Adipose tissue (tissue), 3 donors: ENCODE measurements around the gene GPSM1. TPM values are rescaled to one million over a fixed set of nuclear protein-coding genes. Genes with fewer than 3 reads are reported as not detected.

Source experiments
- H3K27ac ChIP-seq: one replicate; pipeline ENCODE4 v1.5.1; 2013; ENCODE audit warnings: low read depth, low read length
- WGBS, 3 donors: extraction: QIAGEN DNeasy Blood & Tissue Kit; methylation state at CpG; one replicate each; pipeline ENCODE4 v1.1.7; 2013; 5-methylcytosine and 5-hydroxymethylcytosine counted together
- polyA plus RNA-seq, 3 donors: library from polyadenylated mRNA; stranded (reverse); fragments of 200-250 nt; gene quantifications; one replicate each; pipeline ENCODE4 v1.2.3, GENCODE V29; 2013
- donor health status: healthy with polysubstance abuse.
- donor health status: Bipolar disorder and iron deficiency.
- donor health status: healthy.

Gene GPSM1
- polyA plus RNA-seq, 3 donors: 5.8 to 14.9 (median 11.0) TPM

DNA sequence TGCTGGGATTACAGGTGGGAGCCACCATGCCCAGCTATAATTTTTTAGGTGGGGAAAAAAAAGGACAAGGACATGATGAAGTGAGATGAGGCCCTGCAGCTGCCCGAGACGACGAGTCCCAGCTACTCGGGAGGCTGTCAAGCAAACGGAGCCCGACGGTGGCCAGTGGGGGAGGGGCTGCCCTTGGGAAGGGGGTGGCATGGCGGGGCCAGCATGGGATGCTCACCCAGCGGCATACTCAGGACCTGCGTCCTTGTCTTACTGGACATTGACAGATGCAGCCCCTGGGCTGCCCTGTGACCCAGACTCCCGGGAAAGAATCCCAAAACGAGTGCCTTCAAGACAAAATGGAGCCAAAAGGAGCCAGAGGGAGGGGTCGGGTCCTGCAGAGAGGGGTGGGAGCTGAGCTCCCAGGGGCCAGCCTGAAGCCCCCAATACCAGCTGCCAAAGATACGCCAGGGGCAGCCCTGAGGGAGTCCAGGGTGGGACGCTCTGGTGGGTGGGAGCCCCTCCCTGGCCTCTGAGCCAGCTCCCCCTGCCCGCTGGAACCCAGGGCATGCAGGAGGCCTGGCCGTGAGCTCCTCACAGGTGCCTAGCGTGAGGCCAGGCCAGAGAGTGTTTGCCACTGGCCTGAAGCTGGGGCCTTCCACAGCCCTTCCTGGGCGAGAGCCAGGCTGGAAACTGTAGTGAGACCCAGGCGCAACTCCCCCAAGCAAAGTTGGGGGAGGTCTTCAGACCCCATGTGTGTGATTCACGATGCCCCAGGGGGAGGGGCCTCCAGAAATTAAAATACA is 39.2 kb upstream of the GPSM1 start:
- no peak overlapping the region for H3K27ac ChIP-seq
- WGBS, 3 donors: 50 to 53% (median 51%) methylated on average over 17 to 21 of the region's 21 CpGs

DNA sequence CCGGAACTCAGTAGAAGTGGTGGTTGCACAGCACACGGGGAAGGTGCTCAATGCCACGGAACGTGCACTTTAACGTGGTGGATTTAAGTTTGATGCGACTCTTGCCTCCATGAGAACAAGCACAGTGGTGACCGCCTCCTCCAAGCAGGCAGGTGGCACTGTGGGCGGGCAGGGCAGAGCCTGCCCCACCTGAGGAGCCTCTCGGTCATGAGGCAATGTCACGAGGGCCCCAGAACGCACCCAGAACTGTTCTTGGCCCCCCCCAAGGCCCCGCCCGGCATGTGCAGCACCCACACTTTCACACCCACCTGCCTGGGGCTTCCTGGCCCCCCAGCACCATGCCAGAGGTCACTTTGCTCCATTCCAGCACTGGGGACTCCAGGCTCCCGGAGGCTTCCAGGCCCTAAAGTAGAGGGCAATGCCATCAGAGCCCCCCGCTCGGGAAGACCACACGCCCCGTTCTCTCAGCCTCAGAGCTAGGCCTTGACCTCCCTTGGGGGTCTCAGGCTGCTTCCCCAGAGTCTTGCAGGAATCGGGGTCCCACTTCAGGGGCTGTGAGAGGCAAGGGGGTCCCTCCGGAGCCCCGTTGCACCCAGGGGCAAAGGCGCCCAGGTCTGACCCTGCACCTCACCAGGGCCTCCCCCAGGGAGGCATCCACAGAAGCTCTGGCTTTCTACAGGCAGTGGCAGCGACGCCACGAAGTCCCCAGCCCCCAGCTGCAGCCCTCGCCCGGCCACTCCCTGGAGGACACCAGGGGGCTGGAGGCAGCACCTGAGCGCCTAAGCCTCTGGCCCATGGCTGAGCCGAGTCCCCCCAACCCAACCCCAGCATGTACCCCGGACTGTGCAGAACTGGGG is 37.5 kb upstream of the GPSM1 start:
- 88% methylated on average over 26 to 30 of the region's 30 CpGs for WGBS, 3 donors

DNA sequence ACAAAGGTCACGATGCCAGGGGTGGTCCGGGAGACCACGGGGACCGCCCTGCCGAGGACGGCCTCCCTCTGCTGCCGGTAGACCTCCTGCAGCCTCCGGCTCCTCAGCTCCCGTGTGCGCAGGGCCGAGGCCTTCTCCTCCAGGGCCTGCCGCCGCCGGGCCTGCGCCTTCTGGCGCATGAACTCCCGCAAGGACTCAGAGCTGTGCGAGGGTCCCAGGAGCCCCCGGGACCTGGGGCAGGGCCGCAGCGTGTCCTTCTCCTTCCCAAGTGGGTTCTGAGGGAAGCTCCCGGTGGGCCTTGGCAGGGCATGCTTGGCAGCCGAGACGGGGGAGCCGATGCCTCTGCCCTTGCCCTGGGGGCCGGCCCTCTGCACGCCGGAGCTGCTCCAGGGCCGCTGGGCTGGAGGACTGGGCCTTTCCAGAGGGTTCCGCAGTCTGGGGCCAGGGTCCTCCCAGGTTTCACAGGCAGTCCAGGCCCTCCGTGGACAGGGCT is 36.8 kb upstream of the GPSM1 start:
- WGBS, 3 donors: 83 to 93% (median 91%) methylated on average over 27 to 31 of the region's 31 CpGs
- H3K27ac ChIP-seq: no peak overlapping the region

More for the DNA sequence above, 37.5 kb upstream of the GPSM1 start:
- no peak overlapping the region for H3K27ac ChIP-seq

DNA sequence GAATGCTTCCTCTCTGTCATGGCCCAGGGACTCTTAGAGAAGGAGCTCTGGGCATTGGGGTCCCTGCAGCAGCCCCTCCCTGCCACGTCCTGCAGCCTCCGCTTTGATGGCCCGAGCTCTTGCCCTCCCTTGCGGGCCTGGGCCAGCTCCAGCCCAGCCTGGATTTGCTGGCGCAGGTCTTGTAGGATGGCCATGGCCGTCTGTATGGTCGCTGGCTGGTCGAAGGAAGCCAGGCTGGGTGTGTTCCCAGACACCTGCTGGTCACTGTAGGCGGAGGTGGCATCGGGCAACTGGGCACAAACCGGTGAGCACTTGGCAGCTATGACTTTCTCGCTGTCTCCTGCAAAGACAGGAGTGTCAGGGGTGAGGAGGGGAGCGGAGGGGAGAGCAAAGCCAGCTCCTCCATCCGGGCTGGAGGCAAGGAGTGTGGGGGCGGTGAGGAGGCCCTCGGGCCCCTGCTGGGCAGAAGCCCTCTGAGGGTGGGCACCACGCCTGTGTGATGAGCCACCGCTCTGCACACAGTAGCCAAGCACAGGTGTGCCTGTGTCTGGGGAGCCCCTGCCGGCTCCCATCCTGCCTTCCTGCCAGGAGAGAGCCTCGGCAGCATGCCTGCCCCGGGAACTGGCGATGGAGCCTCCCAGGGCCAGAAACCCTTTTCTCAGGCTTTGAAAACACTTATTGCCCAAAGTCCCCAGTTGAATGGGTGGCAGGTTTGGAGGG is 35.9 kb upstream of the GPSM1 start:
- no peak overlapping the region for H3K27ac ChIP-seq
- 79 to 83% (median 83%) methylated on average over 21 to 22 of the region's 22 CpGs for WGBS, 3 donors

DNA sequence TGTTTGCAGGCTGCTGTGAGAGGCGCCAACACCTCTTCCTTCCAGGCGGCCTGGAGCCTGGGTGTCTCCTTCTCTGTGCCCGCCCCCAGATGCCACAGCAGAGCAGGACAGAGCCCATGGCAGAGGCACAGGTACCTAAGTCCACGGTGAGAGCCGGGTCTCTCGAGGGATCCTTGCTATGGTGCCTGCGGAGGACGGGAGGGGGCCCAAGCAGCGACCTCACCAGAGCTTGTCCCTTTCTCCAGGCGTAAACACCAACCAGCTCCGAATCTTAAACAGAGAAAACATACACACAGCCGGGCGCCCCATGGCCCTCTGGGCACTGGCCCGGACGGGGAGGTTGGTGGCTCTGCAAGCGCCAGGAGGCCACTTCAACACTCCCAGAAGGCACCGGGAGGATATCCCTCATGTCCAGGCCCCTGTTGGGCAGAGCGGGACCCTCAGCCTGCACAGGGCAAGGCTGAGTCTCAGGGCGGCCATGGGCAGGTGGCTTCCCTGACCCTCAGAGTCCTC is 35.3 kb upstream of the GPSM1 start:
- WGBS, 3 donors: 83 to 86% (median 84%) methylated on average over 17 to 19 of the region's 19 CpGs
- H3K27ac ChIP-seq: no peak overlapping the region

DNA sequence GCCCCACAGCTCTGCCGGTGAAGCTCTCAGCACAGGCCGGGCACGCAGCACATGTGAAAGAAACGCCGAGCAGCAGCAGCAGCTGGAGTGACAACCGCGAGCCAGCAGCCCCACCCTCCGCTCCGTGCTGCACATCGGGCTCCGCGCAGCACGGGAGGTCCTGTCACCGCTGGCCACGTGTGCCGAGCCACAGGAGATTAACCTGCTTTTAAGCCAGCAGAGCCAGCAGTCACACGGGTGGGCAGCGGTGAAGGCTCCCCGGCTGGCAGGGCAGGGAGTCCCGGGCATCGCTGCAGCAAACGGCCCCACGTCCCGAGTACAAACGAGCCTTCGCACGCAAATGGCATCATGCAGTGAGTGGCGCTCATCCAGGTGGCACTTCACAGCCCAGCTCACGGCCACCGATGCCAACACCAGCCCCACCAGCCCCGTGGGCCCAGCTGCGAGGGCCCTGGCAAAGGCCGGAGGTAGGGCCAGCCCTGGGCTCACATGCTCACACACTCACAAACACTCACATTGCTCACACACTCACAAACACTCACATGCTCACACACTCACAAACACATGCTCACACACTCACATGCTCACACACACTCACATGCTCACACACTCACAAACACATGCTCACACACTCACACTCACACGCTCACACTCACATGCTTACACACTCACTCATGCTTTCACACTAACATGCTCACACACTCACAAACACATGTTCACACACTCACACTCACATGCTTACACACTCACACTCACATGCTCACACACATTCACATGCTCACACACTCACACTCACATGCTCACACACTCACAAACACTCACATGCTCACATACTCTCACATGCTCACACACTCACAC is 34.5 kb upstream of the GPSM1 start:
- WGBS, 3 donors: 62 to 78% (median 75%) methylated on average over 34 of the region's 34 CpGs
- H3K27ac ChIP-seq: no peak overlapping the region

DNA sequence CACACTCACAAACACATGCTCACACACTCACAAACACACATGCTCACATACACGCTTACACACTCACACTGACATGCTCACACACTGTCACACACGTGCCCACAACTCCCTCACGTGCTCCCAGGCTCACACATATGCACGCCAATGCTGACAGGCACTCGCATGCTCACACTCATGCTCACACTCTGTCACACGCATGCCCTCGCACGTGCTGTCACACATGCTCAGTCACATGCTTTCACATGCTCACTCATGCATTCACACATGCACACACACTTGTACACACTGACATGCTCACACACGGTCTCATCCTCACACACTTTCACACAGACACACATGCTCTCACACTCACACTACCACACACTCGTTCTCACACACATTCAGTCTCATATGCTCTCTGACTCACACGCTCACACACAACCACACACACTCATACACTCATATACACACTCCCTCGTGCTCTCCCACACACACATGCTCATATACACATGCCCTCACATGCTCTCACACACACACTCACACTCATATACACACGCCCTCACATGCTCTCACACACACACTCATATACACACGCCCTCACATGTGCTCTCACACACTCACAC is 33.8 kb upstream of the GPSM1 start:
- H3K27ac ChIP-seq: no peak overlapping the region
- 79 to 85% (median 81%) methylated on average over 14 of the region's 14 CpGs for WGBS, 3 donors

DNA sequence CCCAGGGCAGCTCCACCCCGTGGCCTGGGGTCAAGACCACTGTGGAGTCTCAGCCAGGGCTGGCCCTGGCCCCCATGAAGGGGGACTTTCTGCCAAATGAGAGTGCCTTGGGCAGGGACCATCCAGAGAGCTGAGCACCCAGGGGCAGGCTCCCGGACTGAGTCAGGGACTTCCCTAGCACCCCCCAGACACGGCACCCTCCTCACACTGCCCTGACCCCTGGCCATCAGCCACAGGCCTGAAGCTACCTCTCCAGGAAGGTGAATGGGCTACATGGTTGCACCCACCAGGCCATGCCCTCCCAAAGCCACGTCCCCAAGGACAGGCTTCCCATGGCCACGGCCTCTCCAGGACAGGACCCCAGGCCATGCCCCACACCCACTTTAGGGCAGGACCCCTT is 32.9 kb upstream of the GPSM1 start:
- WGBS, 3 donors: 70 to 83% (median 81%) methylated on average over 5 of the region's 5 CpGs
- H3K27ac ChIP-seq: no peak overlapping the region

DNA sequence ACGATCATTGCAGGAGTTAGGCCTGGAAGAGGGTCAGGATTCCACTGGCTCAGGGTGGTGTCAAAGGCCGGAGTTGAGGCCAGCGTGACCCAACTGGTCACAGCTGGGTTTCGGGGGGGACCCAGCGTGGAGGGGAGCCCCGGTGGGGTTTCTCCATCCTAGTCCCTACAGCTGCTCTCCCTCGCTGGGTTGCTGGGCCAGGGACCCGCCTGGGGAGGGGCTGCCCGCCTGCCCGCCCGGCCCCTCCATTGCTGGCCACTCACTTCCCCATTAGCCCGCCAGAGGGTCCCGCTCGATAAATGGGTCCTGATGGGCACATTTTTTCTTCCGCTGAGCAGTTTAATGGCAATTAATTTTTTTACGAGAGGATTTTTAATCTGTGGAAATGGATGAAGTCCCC is 32.3 kb upstream of the GPSM1 start:
- WGBS, 3 donors: 87 to 91% (median 87%) methylated on average over 16 of the region's 16 CpGs
- H3K27ac ChIP-seq: no peak overlapping the region

DNA sequence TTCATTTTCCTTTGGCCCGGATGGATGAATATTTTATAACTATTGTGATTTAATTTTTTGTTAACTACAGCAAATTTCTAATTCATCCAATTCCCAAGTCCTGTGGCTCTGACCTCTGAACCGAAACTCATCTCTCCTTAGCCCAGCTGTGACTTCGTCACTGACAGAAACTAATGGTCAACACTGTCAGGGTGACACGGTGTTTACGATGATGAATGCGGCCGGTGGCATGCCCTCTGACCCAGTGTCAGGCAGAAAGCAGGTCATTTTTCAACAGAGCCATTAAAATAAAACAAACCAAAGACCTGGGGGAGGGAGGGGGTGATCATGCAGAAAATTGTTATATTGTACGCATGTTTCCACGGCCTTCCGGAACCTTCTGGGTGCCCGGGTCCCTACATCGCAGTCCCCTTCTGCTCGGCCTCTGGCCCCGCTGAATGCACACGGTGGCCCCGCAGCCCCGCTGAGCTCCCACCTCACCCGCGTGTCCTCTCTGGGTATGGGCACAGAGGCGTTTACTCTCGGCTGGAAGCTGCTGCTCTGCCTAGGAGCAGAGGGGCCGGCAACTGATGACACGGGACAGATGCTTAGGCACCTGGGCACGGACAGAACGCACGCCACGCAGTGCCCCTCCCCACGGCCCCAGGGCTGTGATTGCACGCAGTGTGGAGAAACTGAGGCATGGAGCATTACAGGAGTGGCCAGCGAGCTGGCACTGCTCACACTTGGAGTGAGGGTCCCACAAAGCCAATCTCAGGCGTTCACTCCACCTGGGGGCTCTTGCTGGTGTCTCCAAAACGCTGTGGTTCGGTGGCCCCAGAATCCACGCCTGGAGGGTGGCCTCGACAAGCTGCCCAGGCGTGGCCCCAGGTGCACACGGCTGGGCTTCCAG is 31.6 kb upstream of the GPSM1 start:
- 58 to 62% (median 58%) methylated on average over 37 of the region's 37 CpGs for WGBS, 3 donors
- no peak overlapping the region for H3K27ac ChIP-seq

DNA sequence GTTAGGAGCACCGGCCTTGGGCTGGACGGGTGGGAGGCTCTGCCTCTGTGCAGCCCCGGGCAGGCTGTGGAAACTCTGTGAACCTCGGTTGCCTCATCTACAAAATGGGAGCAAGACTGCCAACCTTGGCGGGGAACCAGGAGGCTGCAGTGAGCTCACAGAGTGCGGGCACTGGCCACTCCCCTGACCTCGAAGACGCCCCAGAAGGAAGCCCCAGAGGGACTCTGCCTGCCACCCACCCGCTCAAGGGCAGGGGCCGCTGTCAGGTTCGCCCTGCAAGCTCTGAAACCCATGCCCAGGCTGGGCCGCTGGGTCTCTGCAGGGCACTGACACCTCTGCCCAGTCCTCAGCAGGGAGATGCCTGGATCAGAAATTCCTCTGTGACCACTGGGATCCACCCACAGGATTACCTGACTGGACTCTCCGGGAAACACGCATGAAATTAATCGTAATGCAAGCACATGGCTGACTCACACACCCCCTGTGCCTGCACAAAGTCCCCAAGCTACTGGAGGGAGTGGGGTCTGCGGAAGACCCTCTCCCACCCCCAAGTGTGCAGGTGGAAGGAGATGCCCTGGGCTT is 30.8 kb upstream of the GPSM1 start:
- no peak overlapping the region for H3K27ac ChIP-seq
- 76 to 85% (median 81%) methylated on average over 14 to 16 of the region's 16 CpGs for whole genome bisulfite sequencing, 3 donors

DNA sequence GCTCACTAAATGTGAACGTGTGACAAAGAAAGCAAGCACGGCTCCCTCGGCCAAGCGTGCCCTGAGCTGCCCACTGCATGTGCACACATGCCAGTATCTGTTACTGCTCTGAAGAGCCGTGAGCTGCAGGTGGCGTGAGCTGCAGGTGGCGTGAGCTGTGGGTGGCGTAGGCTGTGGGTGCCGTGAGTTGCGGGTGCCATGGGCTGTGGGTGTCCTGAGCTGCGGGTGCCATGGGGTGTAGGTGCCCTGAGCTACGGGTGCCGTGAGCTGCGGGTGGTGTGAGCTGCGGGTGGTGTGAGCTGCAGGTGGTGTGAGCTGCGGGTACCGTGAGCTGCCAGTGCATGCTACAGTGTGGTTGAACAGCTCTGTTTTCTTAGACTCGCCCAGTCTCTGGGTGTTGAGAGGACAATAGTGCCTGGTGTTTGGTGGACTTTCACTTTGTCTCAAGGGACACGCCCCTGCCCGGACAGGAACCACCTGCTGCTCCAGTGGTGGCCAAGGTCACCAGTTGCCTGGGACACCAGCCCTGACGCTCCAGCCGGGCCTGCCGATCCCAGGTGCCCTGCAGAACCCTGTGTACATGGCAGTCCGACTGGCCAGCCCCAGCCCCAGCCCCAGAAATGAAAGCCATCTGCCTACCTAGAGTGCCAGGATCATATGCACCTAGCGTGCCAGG is 30.2 kb upstream of the GPSM1 start:
- H3K27ac ChIP-seq: no peak overlapping the region
- 33 to 74% (median 64%) methylated on average over 24 to 25 of the region's 25 CpGs for WGBS, 3 donors

DNA sequence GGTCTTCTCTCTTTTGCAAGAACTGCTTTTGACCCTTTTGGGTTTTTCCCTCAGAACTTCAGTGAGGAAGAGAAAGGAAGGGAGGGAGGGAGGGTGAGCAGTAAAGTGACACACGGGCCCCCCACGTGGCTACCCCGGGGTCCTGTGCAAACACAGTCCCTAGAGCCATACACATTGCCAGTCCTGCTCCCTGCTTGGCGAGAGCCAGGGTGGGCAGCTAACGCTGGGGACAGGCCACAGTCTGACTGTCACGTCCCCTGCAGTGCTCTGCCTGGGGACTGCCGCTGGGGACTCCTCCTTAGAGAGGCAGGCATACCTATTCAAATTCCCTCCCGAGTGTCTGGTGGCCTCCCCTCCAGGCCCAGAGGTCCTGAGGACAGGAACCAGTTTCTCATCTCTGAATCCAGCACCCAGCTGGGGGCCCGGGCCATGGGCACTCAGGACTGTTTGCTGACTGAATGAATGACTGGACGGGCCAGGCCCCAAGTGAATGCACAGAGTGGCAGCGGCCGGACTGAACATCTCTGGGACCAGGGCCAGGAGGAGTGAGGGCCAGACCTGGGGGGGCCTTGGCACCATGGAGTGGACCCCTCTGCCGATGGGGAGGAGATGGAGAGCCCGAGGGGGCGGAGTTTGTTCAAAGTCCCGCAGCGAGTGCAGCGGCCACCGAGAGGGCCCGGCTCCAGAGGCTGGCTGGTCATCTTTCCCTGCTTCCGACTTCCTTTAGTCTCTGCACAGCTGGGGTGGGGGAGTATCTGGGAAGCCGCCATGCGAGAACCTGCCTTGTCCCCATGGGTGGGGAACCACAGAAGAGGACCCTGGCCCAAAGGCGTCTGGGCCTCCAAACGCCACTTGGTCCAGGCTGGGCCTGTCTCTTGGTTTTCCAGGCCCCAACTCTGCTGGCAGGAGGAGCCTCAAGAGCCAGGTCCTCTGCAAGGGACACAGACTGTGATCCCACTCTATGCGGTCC is 29.3 kb upstream of the GPSM1 start:
- WGBS, 3 donors: 78 to 79% (median 78%) methylated on average over 26 of the region's 26 CpGs
- no peak overlapping the region for H3K27ac ChIP-seq

DNA sequence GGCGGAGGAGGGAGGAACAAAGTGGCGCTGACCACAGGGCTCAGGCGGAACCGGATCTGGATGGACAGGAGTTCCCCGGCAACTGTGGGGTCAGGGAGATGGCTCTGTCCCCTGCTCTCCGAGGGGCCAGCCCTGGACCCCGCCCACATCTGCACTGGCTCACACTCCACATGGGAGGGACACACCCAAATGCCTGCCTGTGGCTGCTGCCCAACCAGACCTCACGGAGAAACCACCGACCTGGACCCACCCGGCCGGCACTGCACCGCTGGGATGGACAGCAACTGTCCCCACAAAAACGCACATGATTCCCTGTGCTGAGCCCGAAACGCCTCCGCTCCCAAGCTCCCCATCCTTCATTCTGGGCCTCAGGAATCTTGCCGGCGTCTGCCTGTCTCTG is 28.2 kb upstream of the GPSM1 start:
- no peak overlapping the region for H3K27ac ChIP-seq
- 75 to 83% (median 79%) methylated on average over 18 of the region's 18 CpGs for WGBS, 3 donors

DNA sequence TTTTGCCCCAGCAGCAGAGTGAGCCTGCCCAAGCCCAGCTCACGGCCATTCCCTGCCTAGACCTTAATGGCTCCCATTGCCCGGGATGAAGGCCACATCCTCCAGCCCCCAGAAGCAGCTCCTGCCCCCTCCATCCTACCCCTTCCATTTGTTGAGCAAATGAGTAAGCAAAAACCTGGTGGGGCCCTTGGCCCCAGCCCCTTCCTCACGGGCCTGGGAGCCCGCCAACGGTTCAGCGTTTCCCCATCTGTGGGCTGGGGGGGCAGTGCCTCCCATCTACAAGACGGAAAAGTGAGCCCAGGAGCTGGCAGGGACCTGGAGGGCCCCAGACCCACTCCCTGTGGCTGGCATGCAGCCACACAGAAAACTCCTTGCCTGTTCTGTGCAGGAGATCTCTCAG is 27.8 kb upstream of the GPSM1 start:
- 27 to 47% (median 42%) methylated on average over 7 of the region's 7 CpGs for WGBS, 3 donors
- no peak overlapping the region for H3K27ac ChIP-seq
